A549 (cell line): ENCODE measurements around the gene ZRANB3. TPM values are rescaled to one million over a fixed set of nuclear protein-coding genes. Genes with fewer than 3 reads are reported as not detected.

Experiments used
- ATAC-seq, 2 experiments: fragments of 200-7000 bp in 1 of 2; fragments of >200 bp in 1 of 2; cut with Nextera tagmentation in 1 of 2; cut with Tn5 transposase in 1 of 2; 3 replicates each; pipeline versions ENCODE4 v1.8.0 to v1.9.1; 2018 to 2020; ENCODE audit warnings: mild to moderate bottlenecking in 1 of 2, moderate library complexity in 1 of 2
- CTCF ChIA-PET: fragments of 300-600 bp; sonication (Branson Sonifier 250); formaldehyde crosslinking; extraction: SDS; loops from one replicate; lab custom pipeline; 2021; ENCODE audit warnings: antibody characterized with exemption, inconsistent platforms; lab: Yijun Ruan, JAX
- POLR2A ChIA-PET: fragments of 350-600 bp; formaldehyde crosslinking; extraction: SDS; loops from one replicate; lab custom pipeline; 2021; ENCODE audit warnings: antibody characterized with exemption, inconsistent platforms; lab: Yijun Ruan, JAX
- DNase-seq, 2 experiments: peaks; one replicate each; pipeline versions ENCODE4 v3.0.0 to v3.0.0-alpha.2; 2011 to 2016; ENCODE audit warnings: low read depth in 1 of 2, low spot score in 1 of 2
- FAIRE-seq: peaks from 2 replicates; lab custom pipeline; 2011; peaks lifted over from hg19 to GRCh38; lab: Jason Lieb, UNC
- H3K27ac ChIP-seq, 2 experiments: fragments of >200 bp; sonication (Bioruptor Twin); formaldehyde crosslinking; 3 replicates each; pipeline ENCODE4 v1.5.1; 2016 to 2017
- H3K4me1 ChIP-seq: fragments of >200 bp; sonication (Bioruptor Twin); formaldehyde crosslinking; 3 replicates; pipeline ENCODE4 v1.6.1; 2016
- H3K4me2 ChIP-seq: fragments of >200 bp; sonication (Bioruptor Twin); formaldehyde crosslinking; 3 replicates; pipeline ENCODE4 v1.6.1; 2016
- H3K4me3 ChIP-seq: fragments of >200 bp; sonication (Bioruptor Twin); formaldehyde crosslinking; 3 replicates; pipeline ENCODE4 v1.5.1; 2016
- H3K9me3 ChIP-seq: fragments of >200 bp; sonication (Bioruptor Twin); formaldehyde crosslinking; 3 replicates; pipeline ENCODE4 v1.6.1; 2016
- CBX2 ChIP-seq: fragments of 200-600 bp; sonication (generic); IDR thresholded peaks from 2 replicates; pipeline ENCODE4 v1.6.1; 2016; ENCODE audit warnings: low read depth, mild to moderate bottlenecking, borderline replicate concordance
- CHD4 ChIP-seq: fragments of 200-600 bp; sonication (generic); IDR thresholded peaks from 2 replicates; pipeline ENCODE4 v1.6.1; 2016; ENCODE audit warnings: antibody characterized with exemption, mild to moderate bottlenecking, borderline replicate concordance
- EHF ChIP-seq: fragments of 250-450 bp; sonication (Bioruptor Pico); IDR thresholded peaks from 2 replicates; pipeline ENCODE4 v1.5.0; 2020; ENCODE audit warnings: mild to moderate bottlenecking
- ESRRA ChIP-seq: fragments of 150-350 bp; IDR thresholded peaks from 2 replicates; pipeline ENCODE4 v1.6.1; 2014; ENCODE audit warnings: mild to moderate bottlenecking, low read length, borderline replicate concordance
- FOXS1 ChIP-seq: fragments of 250-450 bp; sonication (Bioruptor Pico); IDR thresholded peaks from 2 replicates; pipeline ENCODE4 v1.5.0; 2020; ENCODE audit warnings: mild to moderate bottlenecking, moderate library complexity
- GATA3 ChIP-seq: IDR thresholded peaks from 2 replicates; pipeline ENCODE4 v1.6.1; 2012; ENCODE audit warnings: borderline replicate concordance
- HDAC2 ChIP-seq: fragments of 200-600 bp; sonication (generic); IDR thresholded peaks from 2 replicates; pipeline ENCODE4 v1.6.1; 2016
- HOXA7 ChIP-seq: fragments of 250-450 bp; sonication (Bioruptor Pico); IDR thresholded peaks from 2 replicates; pipeline ENCODE4 v1.5.0; 2020; ENCODE audit warnings: mild to moderate bottlenecking, moderate library complexity
- JUN ChIP-seq, 2 experiments: fragments of >200 bp; sonication (Bioruptor Twin); formaldehyde crosslinking; IDR thresholded peaks; 2 replicates in 1 of 2; 3 replicates in 1 of 2; pipeline ENCODE4 v1.6.1; 2016 to 2017
- MAFK ChIP-seq: fragments of 450-650 bp; IDR thresholded peaks from 2 replicates; pipeline ENCODE4 v1.6.1; 2014; ENCODE audit not compliant: partially characterized antibody
- MYC ChIP-seq: IDR thresholded peaks from 2 replicates; pipeline ENCODE4 v1.6.1; 2012; ENCODE audit warnings: mild to moderate bottlenecking, inconsistent platforms, low read length, improper control_type of control experiment, borderline replicate concordance
- NR3C1 ChIP-seq: fragments of >200 bp; sonication (Bioruptor Twin); formaldehyde crosslinking; IDR thresholded peaks from 3 replicates; pipeline ENCODE4 v1.6.1; 2017
- PHF8 ChIP-seq: fragments of 200-600 bp; sonication (generic); IDR thresholded peaks from 2 replicates; pipeline ENCODE4 v1.6.1; 2016; ENCODE audit warnings: low read depth, mild to moderate bottlenecking, antibody characterized with exemption, moderate library complexity, borderline replicate concordance
- POLR2AphosphoS2 ChIP-seq: conservative IDR thresholded peaks from 2 replicates; pipeline ENCODE4 v1.6.1; 2012; ENCODE audit warnings: low read length, improper control_type of control experiment, inconsistent platforms
- RAD21 ChIP-seq, 2 experiments: fragments of >200 bp in 1 of 2; sonication (Bioruptor Twin) in 1 of 2; formaldehyde crosslinking in 1 of 2; IDR thresholded peaks in 1 of 2; conservative IDR thresholded peaks in 1 of 2; 2 replicates in 1 of 2; 3 replicates in 1 of 2; pipeline ENCODE4 v1.6.1; 2012 to 2018; ENCODE audit warnings: inconsistent platforms in 1 of 2
- RFX5 ChIP-seq: fragments of 450-650 bp; IDR thresholded peaks from 2 replicates; pipeline ENCODE4 v1.7.1; 2014; ENCODE audit warnings: antibody characterized with exemption, mild to moderate bottlenecking, moderate library complexity
- RNF2 ChIP-seq: fragments of 200-600 bp; sonication (generic); IDR thresholded peaks from 2 replicates; pipeline ENCODE4 v1.6.1; 2016; ENCODE audit warnings: low read depth, mild to moderate bottlenecking, antibody characterized with exemption, moderate library complexity, borderline replicate concordance
- SREBF2 ChIP-seq: fragments of 450-650 bp; IDR thresholded peaks from 2 replicates; pipeline ENCODE4 v1.6.1; 2014; ENCODE audit warnings: mild to moderate bottlenecking, moderate library complexity
- TFCP2L1 ChIP-seq: fragments of 250-450 bp; sonication (Bioruptor Pico); IDR thresholded peaks from 2 replicates; pipeline ENCODE4 v1.5.0; 2021; ENCODE audit warnings: mild to moderate bottlenecking
- ZC3H11A ChIP-seq: fragments of 450-650 bp; IDR thresholded peaks from 2 replicates; pipeline ENCODE4 v1.6.1; 2014; ENCODE audit warnings: antibody characterized with exemption, mild to moderate bottlenecking
- ZFP36 ChIP-seq: fragments of 450-650 bp; IDR thresholded peaks from 2 replicates; pipeline ENCODE4 v1.6.1; 2014; ENCODE audit warnings: borderline replicate concordance; ENCODE audit not compliant: partially characterized antibody
- ZNF302 ChIP-seq: fragments of 250-450 bp; sonication (Bioruptor Pico); IDR thresholded peaks from 2 replicates; pipeline ENCODE4 v1.9.0; 2021; ENCODE audit warnings: inconsistent platforms, mild to moderate bottlenecking, moderate library complexity
- WGBS: methylation state at CpG from one replicate; pipeline ENCODE4 v1.1.6; 2017; ENCODE audit errors: missing lambda C conversion rate; 5-methylcytosine and 5-hydroxymethylcytosine counted together
- polyA plus RNA-seq, 4 experiments: library from polyadenylated mRNA; depleted of rRNA in 3 of 4; stranded (reverse); fragments of >200 nt; fragmentation: RNase III in 1 of 4; extraction: RNeasy Plus Mini Kit Qiagen cat#74134 plus additional on column Dnase treatment in 1 of 4; gene quantifications; 2 replicates in 3 of 4; 3 replicates in 1 of 4; pipeline ENCODE4 v1.2.3, GENCODE V29; 2011 to 2017
- TF ChIP-seq, protein P1 (sequence below): fragments of 250-450 bp; sonication (Bioruptor Pico); IDR thresholded peaks from 2 replicates; pipeline ENCODE4 v1.5.0; 2020; ENCODE audit warnings: low read depth, mild to moderate bottlenecking, moderate library complexity
- TF ChIP-seq, protein P2 (sequence below): fragments of 450-650 bp; IDR thresholded peaks from 2 replicates; pipeline ENCODE4 v1.6.1; 2014; ENCODE audit warnings: antibody characterized with exemption
- TF ChIP-seq, protein P3 (sequence below): fragments of 200-600 bp; sonication (generic); IDR thresholded peaks from 2 replicates; pipeline ENCODE4 v1.6.1; 2016; ENCODE audit warnings: antibody characterized with exemption, mild to moderate bottlenecking, moderate library complexity
- TF ChIP-seq, protein P4 (sequence below): fragments of >200 bp; sonication (Bioruptor Twin); formaldehyde crosslinking; IDR thresholded peaks from 2 replicates; pipeline ENCODE4 v1.6.1; 2016
- TF ChIP-seq, protein P5 (sequence below): IDR thresholded peaks from 2 replicates; pipeline ENCODE4 v1.6.1; 2012

The ZRANB3 gene
- polyA plus RNA-seq, 2 of the 4 experiments (the other 2 are of a cell fraction) = 6.2 to 12.4 TPM

DNA sequence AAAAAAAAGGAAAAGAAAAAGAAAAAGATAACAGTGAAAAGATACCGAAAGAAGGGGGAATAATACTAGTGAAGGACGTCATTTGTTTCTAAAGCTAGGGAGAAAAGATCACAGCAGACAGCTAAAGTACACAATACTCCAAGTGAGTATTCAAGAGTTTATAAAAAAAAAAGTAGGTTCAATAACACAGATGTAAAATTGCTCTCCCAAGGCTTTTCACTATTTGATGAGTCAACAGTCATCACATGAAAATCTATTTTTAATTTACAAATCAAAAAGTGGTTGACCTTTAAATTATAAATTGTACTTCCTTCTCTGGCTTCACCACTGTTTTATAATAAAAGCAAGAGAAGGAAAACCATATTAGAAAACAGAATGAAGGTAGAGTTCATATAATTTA, 144.0 kb downstream of the ZRANB3 start:
- FAIRE-seq = no peak
- 91% methylated on average over 2 of the region's 2 CpGs for whole genome bisulfite sequencing

DNA sequence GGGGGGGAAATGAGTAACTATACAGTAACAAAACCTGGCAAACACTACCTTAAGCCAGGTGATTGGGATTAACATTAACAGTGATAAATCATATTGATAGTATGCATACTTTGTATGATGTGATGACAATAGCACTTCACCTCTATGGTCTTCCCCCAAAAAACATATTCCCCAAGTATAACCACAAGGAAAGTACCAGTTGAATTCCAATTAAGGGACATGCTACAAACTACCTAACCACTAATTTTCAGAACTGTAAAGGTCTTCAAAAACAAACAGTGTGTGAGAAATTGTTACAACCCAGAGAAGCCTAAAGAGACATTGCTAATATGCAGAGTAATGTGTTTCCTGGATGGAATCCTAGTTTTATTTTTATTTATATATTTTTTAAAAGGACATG, 152.4 kb downstream of the ZRANB3 start:
- POLR2A ChIA-PET = no interaction called here
- Histone ChIP-seq H3K4me3 (no peak overlapping the region), H3K9me3 (no peaks in the 10 kb centered on the region), H3K4me2 (no peak overlapping the region)
- FAIRE-seq = no peak
- TF ChIP-seq, protein P1, sequence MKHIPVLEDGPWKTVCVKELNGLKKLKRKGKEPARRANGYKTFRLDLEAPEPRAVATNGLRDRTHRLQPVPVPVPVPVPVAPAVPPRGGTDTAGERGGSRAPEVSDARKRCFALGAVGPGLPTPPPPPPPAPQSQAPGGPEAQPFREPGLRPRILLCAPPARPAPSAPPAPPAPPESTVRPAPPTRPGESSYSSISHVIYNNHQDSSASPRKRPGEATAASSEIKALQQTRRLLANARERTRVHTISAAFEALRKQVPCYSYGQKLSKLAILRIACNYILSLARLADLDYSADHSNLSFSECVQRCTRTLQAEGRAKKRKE (CRISPR knock-in tag) = no peak
- TF ChIP-seq RFX5 (no peak), JUN (IDR thresholded peaks at IDR 0.05) (no peak), ESRRA (no peak), MAFK (no peak), SREBF2 (no peak), FOXS1 (no peak), PHF8 (no peak), RAD21 (conservative IDR thresholded peaks at IDR 0.05 in 1 of 2, IDR thresholded peaks at IDR 0.05 in 1 of 2) (no peak), ZFP36 (no peak), CHD4 (no peak), ZC3H11A (no peak), HOXA7 (no peak), NR3C1 (no peak), POLR2AphosphoS2 (no peak)
- TF ChIP-seq, protein P2, sequence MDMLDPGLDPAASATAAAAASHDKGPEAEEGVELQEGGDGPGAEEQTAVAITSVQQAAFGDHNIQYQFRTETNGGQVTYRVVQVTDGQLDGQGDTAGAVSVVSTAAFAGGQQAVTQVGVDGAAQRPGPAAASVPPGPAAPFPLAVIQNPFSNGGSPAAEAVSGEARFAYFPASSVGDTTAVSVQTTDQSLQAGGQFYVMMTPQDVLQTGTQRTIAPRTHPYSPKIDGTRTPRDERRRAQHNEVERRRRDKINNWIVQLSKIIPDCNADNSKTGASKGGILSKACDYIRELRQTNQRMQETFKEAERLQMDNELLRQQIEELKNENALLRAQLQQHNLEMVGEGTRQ = no peak
- TF ChIP-seq, protein P3, sequence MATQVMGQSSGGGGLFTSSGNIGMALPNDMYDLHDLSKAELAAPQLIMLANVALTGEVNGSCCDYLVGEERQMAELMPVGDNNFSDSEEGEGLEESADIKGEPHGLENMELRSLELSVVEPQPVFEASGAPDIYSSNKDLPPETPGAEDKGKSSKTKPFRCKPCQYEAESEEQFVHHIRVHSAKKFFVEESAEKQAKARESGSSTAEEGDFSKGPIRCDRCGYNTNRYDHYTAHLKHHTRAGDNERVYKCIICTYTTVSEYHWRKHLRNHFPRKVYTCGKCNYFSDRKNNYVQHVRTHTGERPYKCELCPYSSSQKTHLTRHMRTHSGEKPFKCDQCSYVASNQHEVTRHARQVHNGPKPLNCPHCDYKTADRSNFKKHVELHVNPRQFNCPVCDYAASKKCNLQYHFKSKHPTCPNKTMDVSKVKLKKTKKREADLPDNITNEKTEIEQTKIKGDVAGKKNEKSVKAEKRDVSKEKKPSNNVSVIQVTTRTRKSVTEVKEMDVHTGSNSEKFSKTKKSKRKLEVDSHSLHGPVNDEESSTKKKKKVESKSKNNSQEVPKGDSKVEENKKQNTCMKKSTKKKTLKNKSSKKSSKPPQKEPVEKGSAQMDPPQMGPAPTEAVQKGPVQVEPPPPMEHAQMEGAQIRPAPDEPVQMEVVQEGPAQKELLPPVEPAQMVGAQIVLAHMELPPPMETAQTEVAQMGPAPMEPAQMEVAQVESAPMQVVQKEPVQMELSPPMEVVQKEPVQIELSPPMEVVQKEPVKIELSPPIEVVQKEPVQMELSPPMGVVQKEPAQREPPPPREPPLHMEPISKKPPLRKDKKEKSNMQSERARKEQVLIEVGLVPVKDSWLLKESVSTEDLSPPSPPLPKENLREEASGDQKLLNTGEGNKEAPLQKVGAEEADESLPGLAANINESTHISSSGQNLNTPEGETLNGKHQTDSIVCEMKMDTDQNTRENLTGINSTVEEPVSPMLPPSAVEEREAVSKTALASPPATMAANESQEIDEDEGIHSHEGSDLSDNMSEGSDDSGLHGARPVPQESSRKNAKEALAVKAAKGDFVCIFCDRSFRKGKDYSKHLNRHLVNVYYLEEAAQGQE = no peak
- TF ChIP-seq, protein P4, sequence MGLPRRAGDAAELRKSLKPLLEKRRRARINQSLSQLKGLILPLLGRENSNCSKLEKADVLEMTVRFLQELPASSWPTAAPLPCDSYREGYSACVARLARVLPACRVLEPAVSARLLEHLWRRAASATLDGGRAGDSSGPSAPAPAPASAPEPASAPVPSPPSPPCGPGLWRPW = no peak
- TF ChIP-seq, all 56 proteins: peak for 0
- DNase-seq = no peak
- ATAC-seq = no peak
- H3K27ac ChIP-seq = no peak overlapping the region
- no peaks in the 10 kb centered on the region for H3K4me1 ChIP-seq
- CTCF ChIA-PET = no interaction called here

More for the DNA sequence above, 144.0 kb downstream of the ZRANB3 start:
- Histone ChIP-seq H3K4me3 (no peak overlapping the region), H3K27ac (no peak overlapping the region), H3K4me1 (no peaks in the 10 kb centered on the region), H3K9me3 (no peaks in the 10 kb centered on the region), H3K4me2 (no peak overlapping the region)
- DNase-seq (no peak), ATAC-seq (no peak)
- ChIA-PET POLR2A (no interaction called here), CTCF (interaction anchor here (0.6 kb wide), 1 partner anchor 319 kb away, joined by 4 read pairs; no protein-coding TSS in a partner anchor)
- TF ChIP-seq MYC (no peak), TFCP2L1 (CRISPR knock-in tag) (no peak), CBX2 (no peak), ESRRA (no peak), SREBF2 (no peak), ZNF302 (CRISPR knock-in tag) (no peak), EHF (no peak), GATA3 (no peak), NR3C1 (no peak), HDAC2 (no peak), RNF2 (no peak)
- TF ChIP-seq, protein P5, sequence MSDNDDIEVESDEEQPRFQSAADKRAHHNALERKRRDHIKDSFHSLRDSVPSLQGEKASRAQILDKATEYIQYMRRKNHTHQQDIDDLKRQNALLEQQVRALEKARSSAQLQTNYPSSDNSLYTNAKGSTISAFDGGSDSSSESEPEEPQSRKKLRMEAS = no peak
- TF ChIP-seq, protein P2 = no peak
- TF ChIP-seq, protein P3 = no peak
